Measurements from ENCODE around the gene PAM16. TPM values are rescaled to one million over a fixed set of nuclear protein-coding genes. Genes with fewer than 3 reads are reported as not detected.
A peak's percentile ranks its signal among the peaks of the same experiment; 100 is the strongest.

Gene PAM16
- total and polyA plus RNA-seq, 10 donors, result 26.7 to 88.8 (median 41.1) TPM

GRCh38 chr16:4386951-4387565, 35.9 kb upstream of the PAM16 start:
- no peaks in the 10 kb centered on the region for H3K9me3 ChIP-seq
- no peak overlapping the region for H3K4me3 ChIP-seq
- peak overlapping the region in 5 of 8 donors; percentile 47 to 76 (median 65) for H3K27ac ChIP-seq
- H3K36me3 ChIP-seq, result peaks cover 4 to 100% (median 90%) of the 10 kb centered on the region in 6 donors
- no peak for DNase-seq
- WGBS, 5 donors, result 82 to 89% (median 86%) methylated on average over 10 of the region's 10 CpGs
- peaks cover 0 to 90% (median 37%) of the 10 kb centered on the region in 6 donors for H3K4me1 ChIP-seq
- no peak for TF ChIP-seq POLR2AphosphoS5 (IDR thresholded peaks at IDR 0.05)
- no peak for TF ChIP-seq CTCF (IDR thresholded peaks at IDR 0.05 in 8 of 11, conservative IDR thresholded peaks at IDR 0.05 in 3 of 11)
- no peak for TF ChIP-seq POLR2A (IDR thresholded peaks at IDR 0.05)
- intact Hi-C loops (cut with DNase I; ENCODE audit: low total_unique reads), result no loop called here
- no peaks in the 10 kb centered on the region for H3K27me3 ChIP-seq (replicated peaks in 1 of 7)

- TF ChIP-seq POLR2AphosphoS5 (IDR thresholded peaks at IDR 0.05), result peak in 1 of 3 donors; percentile 62
- no peak for TF ChIP-seq POLR2A (IDR thresholded peaks at IDR 0.05)
- no peaks in the 10 kb centered on the region for H3K27me3 ChIP-seq (replicated peaks in 1 of 7)
- H3K27ac ChIP-seq, result peak overlapping the region in 6 of 8 donors; percentile 41 to 76 (median 58)
- DNase-seq, result no peak
- intact Hi-C loops (cut with DNase I; ENCODE audit: low total_unique reads), result no loop called here
- H3K9me3 ChIP-seq, result no peaks in the 10 kb centered on the region
- 53 to 89% (median 88%) methylated on average over 7 to 8 of the region's 8 CpGs for WGBS, 5 donors
- H3K4me3 ChIP-seq, result no peak overlapping the region
- peaks cover 0 to 90% (median 33%) of the 10 kb centered on the region in 6 donors for H3K4me1 ChIP-seq
- H3K36me3 ChIP-seq, result peaks cover 4 to 100% (median 91%) of the 10 kb centered on the region in 6 donors
Observed at GRCh38 chr16:4386451-4386805, 35.3 kb upstream of the PAM16 start.

- Histone ChIP-seq H3K4me1 (peaks cover 0 to 87% (median 33%) of the 10 kb centered on the region in 6 donors), H3K4me3 (no peak overlapping the region), H3K36me3 (peaks cover 4 to 100% (median 92%) of the 10 kb centered on the region in 6 donors), H3K9me3 (no peaks in the 10 kb centered on the region), H3K27ac (peak overlapping the region in 6 of 8 donors; percentile 41 to 76 (median 58)), H3K27me3 (replicated peaks in 1 of 7) (no peaks in the 10 kb centered on the region)
- TF ChIP-seq POLR2A (IDR thresholded peaks at IDR 0.05) (no peak), POLR2AphosphoS5 (IDR thresholded peaks at IDR 0.05) (no peak), CTCF (IDR thresholded peaks at IDR 0.05 in 8 of 11, conservative IDR thresholded peaks at IDR 0.05 in 3 of 11) (no peak)
- WGBS, 5 donors, result 79 to 92% (median 84%) methylated on average over 5 to 11 of the region's 11 CpGs
- DNase-seq, result no peak
- intact Hi-C loops (cut with DNase I; ENCODE audit: low total_unique reads), result no loop called here
Observed at GRCh38 chr16:4385789-4386450, 34.8 kb upstream of the PAM16 start.

- Histone ChIP-seq H3K36me3 (peaks cover 4 to 100% (median 92%) of the 10 kb centered on the region in 6 donors), H3K9me3 (no peaks in the 10 kb centered on the region), H3K27ac (peak overlapping the region in 5 of 8 donors; percentile 47 to 76 (median 65)), H3K4me3 (no peak overlapping the region), H3K27me3 (replicated peaks in 1 of 7) (no peaks in the 10 kb centered on the region), H3K4me1 (peaks cover 0 to 85% (median 33%) of the 10 kb centered on the region in 6 donors)
- intact Hi-C loops (cut with DNase I; ENCODE audit: low total_unique reads), result no loop called here
- 86 to 94% (median 87%) methylated on average over 17 to 20 of the region's 20 CpGs for WGBS, 5 donors
- peak in 1 of 3 donors; percentile 33 for TF ChIP-seq POLR2AphosphoS5 (IDR thresholded peaks at IDR 0.05)
- TF ChIP-seq CTCF (IDR thresholded peaks at IDR 0.05 in 8 of 11, conservative IDR thresholded peaks at IDR 0.05 in 3 of 11), result no peak
- no peak for DNase-seq
Observed at GRCh38 chr16:4385066-4385788, 34.1 kb upstream of the PAM16 start.
